Measurements from ENCODE around the gene FMN1.

The FMN1 gene

DNA sequence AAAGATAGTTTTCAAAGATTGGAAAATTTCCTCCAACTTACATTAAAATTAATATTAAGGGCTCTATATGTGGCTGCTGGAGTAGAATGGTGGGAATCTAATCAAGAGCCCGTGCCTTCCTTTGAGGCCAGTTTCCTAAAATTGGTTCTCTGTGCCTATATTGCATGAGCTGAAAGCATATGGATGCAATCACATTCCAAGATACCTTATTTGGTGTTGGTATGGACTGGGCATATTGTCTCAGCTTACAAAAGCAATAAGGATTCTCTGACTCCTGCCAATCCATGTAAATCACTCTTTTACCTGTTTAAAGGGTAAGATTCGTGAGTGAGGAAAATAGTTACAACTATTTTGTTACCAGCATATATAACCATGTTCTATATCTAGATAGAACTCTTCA lies 365.1 kb downstream of the FMN1 start:
- no peak for DNase-seq (ENCODE audit: low read depth in 2 of 2)

DNA sequence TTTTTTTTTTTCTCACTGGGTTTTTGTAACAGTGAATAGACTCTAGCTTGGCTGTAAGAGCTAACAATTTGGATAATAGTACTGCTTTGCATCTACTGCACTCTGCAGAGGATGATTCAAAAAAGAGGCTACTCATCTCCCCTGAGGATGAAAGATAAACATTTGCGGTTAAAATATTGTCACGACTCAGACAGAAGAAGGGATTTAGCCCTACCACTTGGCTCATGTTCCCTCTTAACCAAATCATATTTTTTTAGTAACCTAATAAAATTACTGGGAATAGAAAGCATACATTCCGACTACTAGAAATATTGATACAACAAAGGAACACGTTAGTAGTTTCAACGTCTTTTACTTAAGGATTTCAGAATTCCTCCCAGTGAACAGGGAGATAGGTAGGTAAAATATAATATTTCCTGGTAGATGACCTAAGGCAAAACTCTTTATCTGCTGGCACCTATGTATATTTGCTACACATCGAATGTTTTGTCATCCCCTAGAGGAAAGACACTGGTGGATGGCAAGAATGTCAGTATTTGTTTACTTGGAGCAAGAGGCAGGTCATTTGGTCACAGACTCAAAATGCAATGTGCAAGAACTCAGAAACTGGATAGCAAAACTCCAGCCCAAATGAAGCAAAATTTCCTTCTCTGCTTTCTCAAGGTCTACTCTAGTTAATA lies 365.9 kb downstream of the FMN1 start:
- no peak for DNase-seq (ENCODE audit: low read depth in 2 of 2)

DNA sequence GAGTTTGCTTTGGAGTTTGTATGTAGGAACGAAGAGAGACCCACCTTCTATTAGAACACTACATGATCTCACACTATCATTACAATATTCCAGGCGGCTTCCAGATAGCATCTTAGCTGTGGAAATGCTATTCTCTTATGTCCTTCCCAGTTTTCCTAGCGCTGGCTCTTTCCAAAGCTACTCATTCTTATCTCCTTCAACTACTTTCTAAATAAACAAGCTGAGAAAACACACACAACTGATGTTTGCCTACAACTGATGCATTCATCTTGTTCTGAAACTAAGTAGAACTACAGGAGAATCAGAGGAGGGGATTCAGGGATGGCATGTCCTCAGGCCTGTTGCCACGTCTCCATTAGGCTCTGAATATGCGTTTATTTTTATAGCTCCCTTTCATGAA lies 367.8 kb downstream of the FMN1 start:
- no peak for DNase-seq (ENCODE audit: low read depth in 2 of 2)

DNA sequence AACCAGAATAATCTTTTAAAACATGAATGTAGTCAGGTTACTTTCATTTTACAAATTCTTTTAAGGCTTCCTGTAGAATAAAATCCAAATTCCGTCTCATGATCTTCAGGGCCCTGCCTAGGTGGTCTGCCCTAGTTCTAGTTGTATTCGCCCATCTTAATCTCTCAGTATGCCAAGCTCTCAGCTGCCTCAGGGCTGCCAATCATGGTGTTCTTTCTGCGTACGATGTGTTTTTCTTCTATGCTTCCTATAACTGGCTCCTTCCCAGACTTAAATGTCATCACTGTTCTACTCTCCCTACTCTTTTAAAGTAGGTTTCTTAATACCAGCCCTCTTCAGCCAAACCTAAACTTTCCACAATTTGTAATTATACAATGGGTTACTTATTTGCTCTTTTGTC lies 369.3 kb downstream of the FMN1 start:
- no peak for DNase-seq (ENCODE audit: low read depth in 2 of 2)

DNA sequence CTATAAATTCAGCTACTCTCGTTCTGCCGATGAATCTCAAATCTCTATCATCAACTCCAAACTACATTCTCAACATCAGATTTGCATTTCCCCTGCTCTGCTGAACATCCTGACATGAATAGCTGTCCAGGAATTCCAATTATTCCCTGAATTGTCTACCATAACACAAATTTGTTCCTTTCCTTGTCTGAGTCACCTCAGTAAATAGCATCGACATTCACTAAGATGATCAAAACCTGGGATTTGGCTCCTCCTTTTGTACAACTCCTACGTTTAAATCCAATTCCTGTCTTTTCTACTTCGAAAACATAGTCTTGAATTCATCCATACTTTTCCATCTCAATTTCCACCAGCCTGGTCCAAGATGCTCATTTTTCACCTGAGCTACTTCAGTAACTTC lies 369.7 kb downstream of the FMN1 start:
- no peak for DNase-seq (ENCODE audit: low read depth in 2 of 2)

DNA sequence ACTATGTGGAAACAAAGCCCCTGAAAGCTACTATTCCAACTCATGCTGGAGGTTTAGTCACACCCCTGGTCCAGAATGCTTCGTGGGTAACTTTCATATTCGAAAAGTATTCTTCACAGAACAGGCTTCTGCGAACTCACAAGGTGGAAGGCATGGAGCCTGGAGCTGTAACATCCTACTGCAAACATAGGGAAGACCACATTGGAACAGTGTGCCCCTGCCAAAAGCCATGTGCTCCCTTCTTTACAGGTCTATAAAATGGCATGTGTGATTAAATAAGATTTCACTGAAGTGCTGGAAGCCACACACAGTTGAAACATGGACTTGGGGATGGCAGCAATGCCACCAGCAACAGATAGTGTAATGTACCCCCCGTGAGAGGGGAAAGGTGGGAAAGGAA lies 370.8 kb downstream of the FMN1 start:
- no peak for DNase-seq (ENCODE audit: low read depth in 2 of 2)

DNA sequence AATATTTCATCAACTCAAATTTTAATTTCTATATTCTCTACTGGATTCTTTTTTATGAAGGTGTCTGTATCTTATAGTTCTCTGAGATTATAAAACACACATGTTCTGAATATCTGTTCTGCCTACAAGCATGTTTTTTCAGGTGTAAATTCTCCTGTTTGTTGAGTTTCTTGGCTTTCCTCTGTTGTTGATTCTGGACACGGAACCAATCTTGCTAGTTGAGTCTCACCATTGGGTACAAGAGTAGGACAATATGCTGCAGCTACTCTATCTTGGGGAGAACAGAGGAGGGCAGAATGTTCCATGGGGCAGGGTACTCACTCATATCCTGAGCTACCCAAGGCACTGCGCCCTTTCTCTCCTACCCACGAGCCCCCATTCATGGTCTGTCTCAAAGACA lies 371.8 kb downstream of the FMN1 start:
- DNase-seq (ENCODE audit: low read depth in 2 of 2), result no peak

DNA sequence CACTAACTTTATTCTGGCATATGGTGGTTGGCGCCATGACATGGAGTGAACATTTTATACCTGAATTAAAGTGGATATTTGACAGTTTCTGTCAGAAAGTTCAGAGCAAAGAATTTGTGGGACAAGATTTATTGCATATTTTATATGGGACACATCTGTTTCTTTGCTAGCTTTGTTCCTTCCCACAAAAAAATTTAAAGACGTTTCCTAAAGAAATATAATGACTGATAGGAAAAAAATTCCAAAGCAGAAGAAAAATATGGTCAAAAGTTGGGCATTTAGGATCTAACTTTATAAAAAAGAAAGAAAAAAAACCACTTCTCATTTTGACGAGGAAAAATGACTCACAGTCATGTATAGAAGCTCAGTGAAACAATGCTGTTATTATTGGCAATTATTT lies 375.1 kb downstream of the FMN1 start:
- DNase-seq (ENCODE audit: low read depth in 2 of 2), result no peak

DNA sequence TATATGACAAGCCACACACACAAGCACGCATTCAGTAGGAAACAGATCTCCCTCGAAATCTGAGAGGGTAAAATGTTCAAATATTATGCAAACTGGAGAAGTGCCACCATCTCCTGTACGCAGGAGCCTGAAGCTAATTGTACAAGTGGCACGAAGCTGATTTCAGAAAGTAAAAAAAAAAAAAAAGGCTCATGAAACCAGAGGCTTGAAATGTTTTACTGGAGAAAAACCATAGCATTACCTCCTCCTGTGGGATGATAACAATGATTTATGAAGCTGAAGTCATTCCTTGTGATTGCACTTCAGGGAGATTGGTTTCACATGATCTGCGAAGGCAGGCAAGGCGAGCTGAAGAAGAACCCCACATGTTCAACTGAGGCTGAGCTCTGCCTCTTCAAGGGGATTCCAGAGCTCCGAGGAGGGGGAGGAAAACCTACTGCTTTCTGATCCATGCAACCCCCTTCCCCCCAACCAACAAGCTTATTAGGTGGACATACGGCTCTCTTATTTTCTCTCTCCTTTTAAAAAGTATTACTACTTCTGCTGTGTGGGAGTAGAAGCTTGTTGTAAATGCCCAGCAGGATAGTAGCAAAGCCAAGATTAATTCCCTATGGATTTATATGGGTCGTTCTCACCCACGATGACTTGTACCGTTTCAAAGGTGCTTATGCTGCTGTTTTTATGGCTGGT lies 375.6 kb downstream of the FMN1 start:
- DNase-seq (ENCODE audit: low read depth in 2 of 2), result no peak

DNA sequence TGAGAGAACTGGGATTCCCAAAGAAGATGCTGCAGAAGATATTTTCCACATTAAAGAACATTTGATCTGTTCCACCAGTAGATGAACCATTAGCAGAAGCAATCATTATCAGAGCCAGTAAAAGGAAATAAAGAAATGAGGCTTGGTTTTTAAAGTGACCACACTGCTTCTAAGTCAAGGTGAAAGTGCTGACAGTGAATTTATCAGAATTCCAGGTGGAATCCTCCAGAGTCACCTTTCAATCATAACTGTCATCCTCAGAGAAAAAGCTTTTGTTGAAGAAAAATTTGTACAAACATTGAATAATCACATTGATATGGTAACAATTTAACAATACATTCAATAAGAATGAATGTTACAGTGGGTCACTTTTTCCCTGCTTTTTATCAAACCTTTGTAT lies 376.9 kb downstream of the FMN1 start:
- DNase-seq (ENCODE audit: low read depth in 2 of 2), result no peak

DNA sequence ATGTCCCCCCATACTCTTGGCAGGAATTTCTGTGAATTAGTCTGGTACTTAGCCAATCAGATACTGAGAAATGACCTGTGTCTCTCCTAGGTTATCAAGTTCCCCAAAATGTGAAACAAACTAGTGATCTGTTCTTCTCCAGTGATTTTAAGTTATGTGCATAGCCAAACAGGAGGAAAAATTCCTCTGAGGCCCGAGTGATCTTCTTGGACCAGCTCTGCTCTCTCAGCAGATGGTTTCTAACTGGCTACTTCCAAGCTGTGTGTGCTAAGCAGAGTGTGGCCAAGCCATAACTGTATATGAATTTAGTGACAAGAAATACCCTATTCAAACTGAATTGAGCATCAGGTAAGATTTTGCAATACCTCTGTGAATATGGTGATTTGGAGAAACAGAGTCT lies 387.2 kb downstream of the FMN1 start:
- no peak for DNase-seq (ENCODE audit: low read depth in 2 of 2)

DNA sequence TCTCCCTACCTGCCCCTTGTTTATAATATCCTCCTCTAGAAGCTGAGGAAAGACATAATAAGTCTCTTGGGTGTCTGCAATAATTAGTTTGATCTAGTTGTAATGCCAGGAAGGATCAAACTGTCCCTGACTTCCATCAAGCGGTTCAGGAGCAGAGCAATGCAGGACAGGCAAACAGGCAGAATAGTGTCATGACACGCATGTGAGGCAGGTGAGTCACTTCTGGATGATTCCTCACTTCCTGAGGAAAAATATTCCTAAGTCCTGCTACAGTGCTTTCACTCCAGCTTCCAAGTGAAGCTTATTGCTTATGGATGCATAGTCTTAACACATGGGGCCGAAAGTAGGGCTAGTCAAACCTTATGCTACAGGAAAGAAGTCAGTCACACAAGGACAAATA lies 390.9 kb downstream of the FMN1 start:
- no peak for DNase-seq (ENCODE audit: low read depth in 2 of 2)

DNA sequence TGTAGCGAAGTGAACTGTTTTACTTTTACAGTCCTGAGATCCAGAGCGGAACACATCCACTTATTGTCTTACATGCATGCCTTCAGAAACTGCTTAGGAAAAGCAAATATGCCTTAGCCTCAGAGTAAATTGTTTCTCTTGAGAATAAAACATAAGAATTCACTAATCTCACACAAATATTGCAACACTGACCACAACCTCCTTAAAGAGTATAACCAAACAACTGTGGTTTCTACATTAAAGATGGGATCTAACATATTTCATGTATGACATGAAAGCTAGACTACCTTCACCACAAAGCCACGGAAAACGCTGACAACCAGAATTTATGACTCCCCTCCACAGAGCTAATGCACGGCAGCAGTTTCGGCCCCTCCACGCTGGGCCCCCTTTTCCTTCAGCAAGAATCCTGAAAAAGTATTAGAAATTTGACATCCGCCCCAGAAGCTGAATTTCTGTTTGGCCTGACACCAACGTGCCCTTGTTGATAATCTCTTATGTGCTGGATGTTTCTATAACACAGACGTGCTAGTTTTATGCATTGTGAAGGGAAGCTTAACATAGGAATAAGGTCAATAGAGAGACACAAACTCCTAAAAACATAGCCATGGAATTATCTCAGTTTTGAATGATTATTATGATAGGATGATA lies 392.1 kb downstream of the FMN1 start:
- DNase-seq (ENCODE audit: low read depth in 2 of 2), result no peak

DNA sequence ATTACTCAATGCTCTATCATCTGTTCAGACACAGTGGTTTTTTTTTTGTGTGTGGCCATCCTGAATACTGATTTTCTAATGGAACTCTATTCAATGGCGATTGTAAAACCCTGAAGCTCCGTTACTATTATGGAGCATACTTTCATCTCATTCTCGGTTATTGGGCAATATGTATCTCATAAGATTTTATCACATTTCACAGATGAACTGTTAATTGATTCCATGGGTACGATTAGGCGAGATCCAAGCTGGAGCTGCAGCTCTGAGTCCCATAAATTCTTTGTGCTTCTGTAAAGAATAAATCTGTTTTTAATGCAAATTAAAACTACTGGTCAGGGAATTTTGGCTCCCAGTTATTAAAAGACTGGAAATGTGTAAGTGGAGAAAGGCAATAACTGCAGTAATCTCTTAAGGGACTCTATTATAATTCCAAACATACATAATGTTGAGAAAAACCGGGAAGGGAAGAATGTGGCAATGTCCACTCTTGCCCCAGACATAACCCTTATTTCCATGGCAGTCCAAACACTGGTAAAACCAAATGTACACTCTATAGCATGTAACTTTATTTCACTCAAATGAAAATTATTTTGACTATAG lies 394.5 kb downstream of the FMN1 start:
- no peak for DNase-seq (ENCODE audit: low read depth in 2 of 2)

DNA sequence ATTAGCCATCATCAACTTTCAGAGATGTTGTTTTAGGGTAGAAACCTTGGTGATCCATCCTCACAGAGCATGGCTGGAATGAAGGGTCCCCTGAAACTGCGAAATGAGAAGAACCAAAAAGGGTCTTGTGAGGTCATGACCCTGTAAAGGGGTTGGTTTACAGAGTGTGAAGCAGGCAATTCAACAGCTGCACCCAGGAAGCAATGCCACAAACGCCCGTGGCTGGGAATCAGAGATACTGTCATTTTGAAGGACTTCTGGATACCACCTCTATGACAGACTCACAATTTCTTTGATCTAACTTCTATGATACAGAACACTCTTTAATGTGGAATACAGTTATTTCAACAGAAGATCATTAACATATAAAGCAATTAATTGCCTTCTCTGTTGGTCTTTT lies 397.7 kb downstream of the FMN1 start:
- no peak for DNase-seq (ENCODE audit: low read depth in 2 of 2)

DNA sequence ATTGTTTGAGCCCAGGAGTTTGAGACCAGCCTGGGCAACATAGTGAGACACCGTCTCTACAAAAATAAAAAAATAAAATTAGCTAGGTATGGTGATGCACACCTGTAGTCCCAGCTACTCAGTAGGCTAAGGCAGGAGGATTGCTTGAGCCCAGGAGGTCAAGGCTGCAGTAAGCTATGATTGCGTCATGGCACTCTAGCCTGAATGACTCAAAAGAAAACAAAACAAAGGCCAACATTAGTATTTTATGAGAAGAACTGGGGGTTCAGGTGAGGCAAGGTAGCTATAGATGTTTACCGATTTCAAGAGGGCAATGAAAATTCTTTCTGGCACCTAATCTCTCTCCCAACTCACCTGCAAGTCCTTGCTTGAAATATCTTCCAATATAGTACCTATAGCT lies 399.5 kb downstream of the FMN1 start:
- DNase-seq (ENCODE audit: low read depth in 2 of 2), result no peak

DNA sequence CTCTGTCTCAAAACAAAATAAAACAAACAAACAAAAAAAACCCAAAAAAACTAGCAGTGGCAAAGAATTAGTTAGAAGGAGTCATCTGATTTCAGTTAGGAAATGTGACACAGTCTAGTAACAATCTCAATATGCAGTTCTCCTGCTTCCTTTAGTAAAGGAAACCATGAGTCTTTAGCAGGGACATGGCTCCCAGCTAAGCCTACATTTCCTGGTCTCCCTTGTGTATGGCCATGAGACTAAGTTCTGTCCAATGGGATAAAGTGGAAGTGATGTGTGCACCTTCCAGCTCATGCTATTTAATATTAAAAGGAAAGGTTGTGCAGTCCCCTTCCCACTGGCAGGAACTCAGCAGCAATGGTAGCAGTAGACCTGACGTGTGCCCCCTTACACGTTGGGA lies 402.1 kb downstream of the FMN1 start:
- DNase-seq (ENCODE audit: low read depth in 2 of 2), result no peak

DNA sequence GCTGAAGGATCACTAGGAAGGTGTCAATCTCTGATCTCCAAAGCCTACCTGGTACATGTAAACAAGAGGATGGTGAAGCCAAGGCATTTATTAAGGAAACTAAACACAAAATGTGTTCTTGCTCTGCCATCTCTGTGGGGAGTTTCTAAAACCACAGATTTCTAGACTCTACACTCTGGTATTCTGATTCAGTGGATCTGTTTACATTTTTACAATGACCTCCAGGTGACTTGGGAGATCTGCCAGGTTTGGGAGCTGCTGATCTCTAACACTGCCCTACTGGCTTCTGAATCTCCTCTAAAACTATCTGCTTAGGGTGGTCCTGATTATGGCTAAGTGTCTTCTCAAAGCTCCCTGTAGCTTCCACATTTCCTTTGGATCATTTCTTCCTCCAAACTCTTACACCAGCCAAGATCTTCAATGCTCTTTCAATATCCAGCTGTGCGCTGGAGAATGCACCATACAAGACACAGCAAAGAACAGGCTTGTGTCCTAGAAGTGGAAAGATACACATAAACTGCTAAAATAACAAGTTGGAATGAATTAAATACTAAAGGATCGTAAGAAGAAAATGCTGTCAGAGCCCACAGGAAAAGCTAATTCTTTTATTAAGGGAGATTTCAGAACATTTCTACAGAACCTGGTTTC lies 404.0 kb downstream of the FMN1 start:
- DNase-seq (ENCODE audit: low read depth in 2 of 2), result no peak

DNA sequence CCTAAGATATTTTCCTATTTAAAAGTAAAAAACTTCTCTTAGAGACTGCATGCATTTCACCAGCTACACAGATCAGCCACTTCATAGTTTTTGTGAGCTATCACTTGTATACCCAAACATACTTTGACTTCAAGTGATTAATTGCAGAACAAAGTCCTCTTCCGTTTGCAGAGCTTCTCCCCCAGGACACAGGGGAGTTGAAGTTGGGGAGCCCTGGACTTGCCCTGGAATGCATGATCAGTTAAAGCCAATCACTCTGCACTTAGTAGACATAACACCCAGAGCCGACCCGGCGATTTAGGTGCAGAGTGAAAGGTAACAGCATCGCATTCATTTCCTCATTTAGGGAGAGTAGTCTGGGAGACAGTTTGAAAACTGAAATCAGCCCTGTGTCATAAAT lies 406.6 kb downstream of the FMN1 start:
- no peak for DNase-seq (ENCODE audit: low read depth in 2 of 2)

DNA sequence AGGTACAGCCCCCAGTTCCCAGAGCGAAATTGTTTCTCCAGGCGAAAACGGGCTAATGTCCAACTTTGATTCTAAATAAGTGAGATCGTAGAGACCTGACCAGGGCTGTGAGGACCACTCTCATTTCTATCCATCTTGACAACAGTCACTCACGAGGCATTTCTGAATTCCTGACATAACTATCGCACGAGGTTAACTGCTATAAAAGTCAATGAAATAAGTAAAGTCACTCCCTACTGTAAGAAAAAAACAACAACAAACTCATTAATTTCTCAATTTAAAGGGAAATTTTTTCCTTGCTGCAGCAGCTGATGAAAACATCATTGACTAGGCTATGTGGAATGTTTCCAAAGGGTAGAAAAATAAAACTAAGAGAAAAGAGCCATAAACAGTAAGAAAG lies 407.6 kb downstream of the FMN1 start:
- DNase-seq (ENCODE audit: low read depth in 2 of 2), result no peak

DNA sequence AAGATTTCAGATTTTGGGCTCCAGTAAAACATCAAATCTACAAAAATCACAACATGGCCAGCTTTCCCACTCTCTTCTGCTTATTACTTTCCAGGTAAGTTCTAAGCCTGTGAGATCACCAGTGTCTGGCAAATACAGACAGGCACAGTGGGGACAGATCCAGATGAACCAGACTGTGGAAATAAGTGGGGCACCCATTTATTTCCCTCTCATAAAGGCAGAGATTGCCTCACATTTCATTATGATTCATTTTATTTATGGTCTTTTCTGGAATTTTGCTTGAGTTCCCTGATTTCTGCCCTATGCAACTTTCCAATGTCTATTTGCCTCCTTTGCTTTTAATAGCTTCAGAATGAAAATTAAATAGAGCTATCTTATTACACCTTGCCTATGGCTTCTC lies 409.9 kb downstream of the FMN1 start:
- no peak for DNase-seq (ENCODE audit: low read depth in 2 of 2)

DNA sequence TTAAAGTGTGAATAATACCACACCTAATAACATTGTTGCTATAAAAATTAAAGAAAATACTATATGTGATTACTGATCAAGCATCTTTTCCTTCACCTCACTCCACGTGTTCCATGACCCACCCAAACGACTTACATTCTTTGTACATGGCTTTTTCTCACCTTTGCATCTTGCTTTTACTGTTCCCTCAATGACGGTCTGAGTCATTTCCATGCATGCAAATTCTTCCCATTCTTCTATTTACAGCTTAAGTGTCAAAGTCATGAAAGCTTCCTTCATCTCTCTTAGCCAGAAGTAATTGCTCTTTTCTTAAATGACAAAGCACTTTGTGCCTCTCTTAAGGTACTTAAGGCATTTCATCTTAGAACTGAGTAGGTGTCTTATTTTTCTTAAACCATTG lies 412.7 kb downstream of the FMN1 start:
- DNase-seq (ENCODE audit: low read depth in 2 of 2), result no peak

Data from stimulated activated CD4-positive, alpha-beta T cell treated with anti-CD3 and anti-CD28 coated beads, Interleukin-12 subunit alpha, Interleukin-12 subunit beta, amount 100 ng/mL, for 24 hours (primary cell).